PC-3 (cell line): ENCODE measurements around the gene BEX4. TPM values are rescaled to one million over a fixed set of nuclear protein-coding genes. Genes with fewer than 3 reads are reported as not detected.

Source experiments
- ATAC-seq: fragments of 200-7000 bp; cut with Tn5 transposase; 2 replicates; pipeline ENCODE4 v1.9.1; 2020; ENCODE audit warnings: mild to moderate bottlenecking, moderate library complexity
- BruUV-seq: library from RNA; stranded (reverse); fragments of 400-500 nt; replicated peaks from 2 replicates; lab custom pipeline; 2021; lab: Mats Ljungman, UMichigan
- CTCF ChIA-PET: fragments of 300-600 bp; sonication (Branson Sonifier 250); formaldehyde crosslinking; loops from one replicate; lab custom pipeline; 2022; ENCODE audit warnings: antibody characterized with exemption; lab: Charles Lee
- POLR2A ChIA-PET: fragments of 300-600 bp; sonication (Branson Sonifier 250); formaldehyde crosslinking; loops from one replicate; lab custom pipeline; 2022; ENCODE audit warnings: antibody characterized with exemption; ENCODE audit not compliant: unreplicated experiment; lab: Charles Lee
- DNase-seq: peaks from one replicate; pipeline ENCODE4 v3.0.0-alpha.2; 2015
- H2AFZ ChIP-seq: fragments of 300-600 bp; sonication (generic); 2 replicates; pipeline ENCODE4 v1.6.0; 2016; ENCODE audit warnings: antibody characterized with exemption, low read length
- H3F3A ChIP-seq: fragments of 300-600 bp; sonication (generic); one replicate; pipeline ENCODE4 v1.6.0; 2017; ENCODE audit warnings: antibody characterized with exemption, low read length, control low read depth, mild to moderate bottlenecking; ENCODE audit not compliant: unreplicated experiment
- H3K27ac ChIP-seq: fragments of 300-600 bp; sonication (generic); 2 replicates; pipeline ENCODE4 v1.5.1; 2016; ENCODE audit warnings: mild to moderate bottlenecking, low read length
- H3K27me3 ChIP-seq: fragments of 300-600 bp; sonication (generic); 2 replicates; pipeline ENCODE4 v1.6.1; 2016; ENCODE audit warnings: low read length, mixed read lengths
- H3K36me3 ChIP-seq: fragments of 300-600 bp; sonication (generic); 2 replicates; pipeline ENCODE4 v1.6.1; 2016; ENCODE audit warnings: low read depth, mixed run types, low read length, mixed read lengths
- H3K4me1 ChIP-seq: fragments of 300-600 bp; sonication (generic); 2 replicates; pipeline ENCODE4 v1.5.1; 2016; ENCODE audit warnings: low read length; ENCODE audit not compliant: insufficient read depth
- H3K4me2 ChIP-seq: fragments of 300-600 bp; sonication (generic); 2 replicates; pipeline ENCODE4 v1.6.0; 2016; ENCODE audit warnings: low read length
- H3K4me3 ChIP-seq: fragments of 300-600 bp; sonication (generic); 2 replicates; pipeline ENCODE4 v1.5.1; 2016; ENCODE audit warnings: mild to moderate bottlenecking, low read length, mixed read lengths
- H3K79me2 ChIP-seq: fragments of 300-600 bp; sonication (generic); 2 replicates; pipeline ENCODE4 v1.6.1; 2017; ENCODE audit warnings: low read length, mixed read lengths
- H3K9ac ChIP-seq: fragments of 300-600 bp; sonication (generic); 2 replicates; pipeline ENCODE4 v1.6.0; 2016; ENCODE audit warnings: mild to moderate bottlenecking, low read length
- H3K9me2 ChIP-seq: fragments of 300-600 bp; sonication (generic); replicated peaks from 2 replicates; pipeline ENCODE4 v1.6.1; 2016; ENCODE audit warnings: mixed run types, low read length, mixed read lengths
- H3K9me3 ChIP-seq: fragments of 300-600 bp; sonication (generic); 2 replicates; pipeline ENCODE4 v1.6.1; 2016; ENCODE audit warnings: low read length, mixed read lengths
- H4K20me1 ChIP-seq: fragments of 300-600 bp; sonication (generic); 2 replicates; pipeline ENCODE4 v1.6.1; 2016; ENCODE audit warnings: low read length, mixed read lengths
- CTCF ChIP-seq: fragments of 300-600 bp; sonication (generic); conservative IDR thresholded peaks from 2 replicates; pipeline ENCODE4 v1.5.1; 2017; ENCODE audit warnings: antibody characterized with exemption, low read depth, mild to moderate bottlenecking, low read length
- EZH2 ChIP-seq: fragments of 300-600 bp; sonication (generic); IDR thresholded peaks from one replicate; pipeline ENCODE4 v1.6.1; 2017; ENCODE audit warnings: antibody characterized with exemption, mild to moderate bottlenecking, low read length; ENCODE audit not compliant: unreplicated experiment
- EZH2phosphoT487 ChIP-seq: fragments of 300-600 bp; sonication (generic); IDR thresholded peaks from 2 replicates; pipeline ENCODE4 v1.6.1; 2018; ENCODE audit warnings: mild to moderate bottlenecking, antibody characterized with exemption, low read length, borderline replicate concordance
- intact Hi-C: fragments of 100-400 bp; cut with micrococcal nuclease; formaldehyde crosslinking; loops from 2 replicates; pipeline ENCODE4 v1.9.0; 2023
- total RNA-seq: library from RNA; depleted of rRNA; stranded (reverse); fragments of >200 nt; gene quantifications from 2 replicates; pipeline ENCODE4 v1.2.3, GENCODE V29; 2014

BEX4 gene
- total RNA-seq, 1 experiment from 2014 or later = 10.9 TPM

DNA sequence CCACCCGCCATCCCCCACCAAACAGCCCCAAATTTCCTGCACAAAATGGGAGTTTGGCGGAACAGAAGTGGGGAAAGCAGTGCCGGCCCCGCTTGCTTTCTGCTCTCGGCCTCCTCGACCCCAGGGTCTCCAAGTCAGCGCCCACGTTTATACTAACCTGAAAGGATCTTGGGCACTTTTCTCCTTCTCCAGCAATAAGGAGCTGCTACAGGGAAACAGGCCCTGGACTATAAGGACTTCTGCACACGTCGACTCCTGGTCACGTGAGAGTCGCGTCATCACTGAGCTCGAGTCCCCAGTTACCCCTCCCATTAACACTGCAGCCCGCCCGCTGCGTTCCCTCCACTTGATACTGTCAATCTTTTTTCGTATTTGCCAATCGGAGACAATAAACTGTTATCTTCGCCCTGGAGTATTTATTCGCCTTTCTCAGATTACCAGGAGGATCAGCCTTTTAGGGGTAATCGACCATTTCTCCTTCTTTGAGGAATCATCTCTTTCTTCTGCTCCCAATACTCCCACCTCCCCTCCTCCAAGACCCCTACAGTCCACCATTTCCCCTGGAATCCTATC is 40.1 kb downstream of the BEX4 start, which contains the start of gene TCEAL8:
Gene TCEAL8 (minus strand): TSS at position 235 of the 573 bp plus-strand sequence. CDS start 1,176 bp downstream, outside the sequence.
- peak; percentile 88 for ATAC-seq
- Histone ChIP-seq H3K27ac (peak within 1 kb of the TSS; percentile 8; the same call in 1 of the 2 replicates), H2AFZ (peak within 1 kb of the TSS; percentile 89), H3K9ac (peak within 1 kb of the TSS; percentile 80), H3K27me3 (0 out of 2 replicates have a peak, but pooled peaks cover 3% of the 10 kb centered on the region), H3F3A (no peaks in the 10 kb centered on the region), H3K9me3 (no peaks in the 10 kb centered on the region), H3K36me3 (0 out of 2 replicates have a peak, but pooled peaks cover 3% of the 10 kb centered on the region), H3K4me3 (peak within 1 kb of the TSS; percentile 85), H4K20me1 (no peaks in the 10 kb centered on the region), H3K9me2 (no peaks in the 10 kb centered on the region), H3K4me2 (peak within 1 kb of the TSS; percentile 92), H3K79me2 (peaks cover 8% of the 10 kb centered on the region; the same call in 1 of the 2 replicates), H3K4me1 (peaks cover 5% of the 10 kb centered on the region; the same call in 1 of the 2 replicates)
- DNase-seq = peak; percentile 66
- BruUV-seq = no TSS peak
- ChIA-PET POLR2A (no interaction called here), CTCF (no interaction called here)
- TF ChIP-seq CTCF (no peak), EZH2 (no peak), EZH2phosphoT487 (no peak)
- intact Hi-C loops = loop anchor here (5.0 kb wide), 1 partner anchor 207 kb away; no protein-coding TSS in a partner anchor

DNA sequence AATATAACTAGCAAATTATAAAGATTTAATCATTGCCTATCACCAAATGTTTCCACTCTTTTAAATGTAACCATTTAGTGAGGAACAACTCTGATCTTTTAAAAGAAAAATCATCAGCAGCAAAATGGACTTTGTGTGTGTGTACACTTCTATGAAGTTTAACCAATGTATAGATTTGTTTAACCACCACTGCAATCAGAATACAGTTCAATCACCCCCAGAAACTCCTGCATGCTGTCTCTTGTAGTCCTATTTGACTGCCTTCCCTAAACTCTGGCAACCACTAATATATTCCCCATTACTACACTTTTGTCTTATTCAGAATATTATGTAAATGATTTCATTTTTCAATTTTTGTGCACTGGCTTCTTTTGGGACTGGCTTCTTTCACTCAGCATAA is 41.7 kb downstream of the BEX4 start:
- no peaks in the 10 kb centered on the region for H3F3A ChIP-seq
- H3K9ac ChIP-seq = no peak overlapping the region
- ChIA-PET POLR2A (no interaction called here), CTCF (no interaction called here)
- no peak overlapping the region for H3K4me2 ChIP-seq
- intact Hi-C loops = no loop called here
- TF ChIP-seq EZH2phosphoT487 = no peak
- TF ChIP-seq CTCF = no peak
- no peak for TF ChIP-seq EZH2
- no peak overlapping the region for H2AFZ ChIP-seq
- H3K27ac ChIP-seq = no peak overlapping the region
- peaks cover 5% of the 10 kb centered on the region; the same call in 1 of the 2 replicates for H3K4me1 ChIP-seq
- H3K27me3 ChIP-seq = peaks cover 16% of the 10 kb centered on the region
- ATAC-seq = no peak
- no peak for DNase-seq
- H3K9me3 ChIP-seq = no peaks in the 10 kb centered on the region
- H3K9me2 ChIP-seq = no peaks in the 10 kb centered on the region
- H3K36me3 ChIP-seq = 0 out of 2 replicates have a peak, but pooled peaks cover 3% of the 10 kb centered on the region
- no peak overlapping the region for H3K4me3 ChIP-seq
- BruUV-seq = no TSS peak
- H3K79me2 ChIP-seq = peaks cover 8% of the 10 kb centered on the region; the same call in 1 of the 2 replicates
- no peaks in the 10 kb centered on the region for H4K20me1 ChIP-seq

GRCh38 chrX:103258275-103258674 is 43.4 kb downstream of the BEX4 start:
- no peak overlapping the region for H3K9ac ChIP-seq
- H3K4me3 ChIP-seq = no peak overlapping the region
- no peak overlapping the region for H3K4me2 ChIP-seq
- H4K20me1 ChIP-seq = no peaks in the 10 kb centered on the region
- 0 out of 2 replicates have a peak, but pooled peaks cover under 1% of the 10 kb centered on the region for H3K36me3 ChIP-seq
- no peaks in the 10 kb centered on the region for H3K9me3 ChIP-seq
- BruUV-seq = no TSS peak
- ChIA-PET CTCF (no interaction called here), POLR2A (interaction anchor here (0.6 kb wide), 1 partner anchor 9 kb away, joined by 3 read pairs; no protein-coding TSS in a partner anchor)
- peaks cover 5% of the 10 kb centered on the region; the same call in 1 of the 2 replicates for H3K4me1 ChIP-seq
- H3K79me2 ChIP-seq = peaks cover 8% of the 10 kb centered on the region; the same call in 1 of the 2 replicates
- DNase-seq (no peak), ATAC-seq (no peak)
- no peak for TF ChIP-seq CTCF
- no peak for TF ChIP-seq EZH2
- no peak for TF ChIP-seq EZH2phosphoT487
- peaks cover 26% of the 10 kb centered on the region for H3K27me3 ChIP-seq
- H3K9me2 ChIP-seq = no peaks in the 10 kb centered on the region
- H3F3A ChIP-seq = no peaks in the 10 kb centered on the region
- intact Hi-C loops = no loop called here
- H2AFZ ChIP-seq = no peak overlapping the region
- no peak overlapping the region for H3K27ac ChIP-seq
